Natural killer cell (primary cell): ENCODE results near the gene C9orf57. TPM values are rescaled to one million over a fixed set of nuclear protein-coding genes. Genes with fewer than 3 reads are reported as not detected.

ENCODE experiments used
- ATAC-seq, 3 donors: fragments of 150-1000 bp in 2 of 3; fragments of 200-7000 bp in 1 of 3; cut with Tn5 transposase; 1 replicate in 1 of 3; 2 replicates in 2 of 3; pipeline ENCODE4 v1.10.0; 2021; ENCODE audit warnings: mild to moderate bottlenecking in 2 of 3, moderate library complexity in 2 of 3
- DNase-seq, 2 donors: peaks; one replicate each; pipeline versions ENCODE4 v3.0.0 to v3.0.0-alpha.2; 2013 to 2021; ENCODE audit warnings: mixed read lengths in 1 of 2
- H3K27ac ChIP-seq: one replicate; pipeline ENCODE4 v1.5.1; 2013; ENCODE audit warnings: mild to moderate bottlenecking, low read length
- H3K27me3 ChIP-seq: one replicate; pipeline ENCODE4 v1.6.1; 2013; ENCODE audit warnings: low read length; ENCODE audit not compliant: control insufficient read depth, insufficient read depth
- H3K36me3 ChIP-seq: one replicate; pipeline ENCODE4 v1.6.1; 2013; ENCODE audit warnings: low read length; ENCODE audit not compliant: control insufficient read depth, insufficient read depth
- H3K4me1 ChIP-seq: one replicate; pipeline ENCODE4 v1.6.1; 2013; ENCODE audit warnings: low read length; ENCODE audit not compliant: control insufficient read depth, insufficient read depth
- H3K4me3 ChIP-seq: one replicate; pipeline ENCODE4 v1.5.1; 2013; ENCODE audit warnings: low read length
- H3K9me3 ChIP-seq: one replicate; pipeline ENCODE4 v1.6.1; 2013; ENCODE audit warnings: low read length; ENCODE audit not compliant: control insufficient read depth, insufficient read depth
- H3K27ac Mint-ChIP-seq, 2 donors: one replicate each; pipeline ENCODE4 v1.8.0; 2022; ENCODE audit warnings: mild to moderate bottlenecking in 2 of 2, mixed read lengths in 2 of 2, moderate library complexity in 1 of 2
- H3K27me3 Mint-ChIP-seq, 2 donors: one replicate each; pipeline ENCODE4 v1.8.0; 2022; ENCODE audit warnings: low read depth in 2 of 2, mixed read lengths in 2 of 2
- H3K36me3 Mint-ChIP-seq: one replicate; pipeline ENCODE4 v1.8.0; 2022; ENCODE audit warnings: mixed read lengths
- H3K4me1 Mint-ChIP-seq, 2 donors: one replicate each; pipeline ENCODE4 v1.8.0; 2022; ENCODE audit warnings: mixed read lengths in 2 of 2
- H3K4me3 Mint-ChIP-seq: one replicate; pipeline ENCODE4 v1.8.0; 2022; ENCODE audit warnings: mild to moderate bottlenecking, moderate library complexity, mixed read lengths
- H3K9me3 Mint-ChIP-seq, 2 donors: one replicate each; pipeline ENCODE4 v1.8.0; 2022; ENCODE audit warnings: mixed read lengths in 2 of 2
- CTCF ChIP-seq: fragments of 200-600 bp; IDR thresholded peaks from one replicate; pipeline ENCODE4 v1.8.0; 2022; ENCODE audit warnings: antibody characterized with exemption
- WGBS: methylation state at CpG from one replicate; pipeline ENCODE4 v1.1.7; 2013; ENCODE audit warnings: missing lambda C conversion rate; ENCODE audit not compliant: insufficient coverage; 5-methylcytosine and 5-hydroxymethylcytosine counted together
- intact Hi-C: fragments of 100-400 bp; cut with micrococcal nuclease; formaldehyde crosslinking; loops from one replicate; pipeline ENCODE4 v1.14.2; 2022
- total RNA-seq, 4 donors: library from RNA; stranded (reverse); fragments of 120-200 nt in 1 of 4; gene quantifications; one replicate each; pipeline versions ENCODE4 v1.2.3 to v1.2.4, GENCODE V29; 2013 to 2022

C9orf57 gene
- total RNA-seq, 3 donors from 2014 or later (not counting 1 experiment from before 2014, with no cell fraction given), result not detected

- intact Hi-C loops, result no loop called here
- Histone ChIP-seq H3K4me3 (no peak overlapping the region), H3K9me3 (no peaks in the 10 kb centered on the region), H3K4me1 (no peaks in the 10 kb centered on the region), H3K36me3 (no peaks in the 10 kb centered on the region), H3K27ac (no peak overlapping the region), H3K27me3 (no peaks in the 10 kb centered on the region)
- H3K36me3 Mint-ChIP-seq, result no peaks in the 10 kb centered on the region
- no peak overlapping the region for H3K4me3 Mint-ChIP-seq
- 89% methylated on average over 3 of the region's 3 CpGs for WGBS
- no peaks in the 10 kb centered on the region for H3K4me1 Mint-ChIP-seq
- no peaks in the 10 kb centered on the region for H3K9me3 Mint-ChIP-seq
- ATAC-seq, result no peak
- TF ChIP-seq CTCF, result no peak
- no peak overlapping the region for H3K27ac Mint-ChIP-seq
- DNase-seq, result no peak
- H3K27me3 Mint-ChIP-seq, result peaks cover 6 to 12% of the 10 kb centered on the region in 2 donors
Observed at GRCh38 chr9:72052122-72052521, 8.3 kb downstream of the C9orf57 start.

DNA sequence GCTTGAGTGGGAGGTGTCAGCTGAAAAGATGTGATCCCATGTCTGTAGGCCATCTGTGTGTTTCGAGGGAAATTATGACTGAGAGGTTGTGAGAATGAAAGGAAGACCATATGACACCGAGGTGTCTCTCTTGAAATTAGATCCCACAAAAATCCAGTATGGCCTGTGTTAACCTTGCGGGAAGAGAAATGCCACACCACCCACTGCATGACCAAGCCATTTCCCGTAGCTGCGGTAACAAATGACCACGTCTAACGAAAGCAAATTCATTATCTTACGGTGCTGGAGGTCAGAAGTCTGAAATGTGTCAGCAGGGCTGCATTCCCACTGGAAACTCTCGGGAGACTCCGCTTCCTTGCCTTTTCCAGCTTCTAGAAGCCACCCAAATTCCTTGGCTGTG lies 11.6 kb downstream of the C9orf57 start:
- no peaks in the 10 kb centered on the region for H3K27me3 ChIP-seq
- Mint-ChIP-seq H3K36me3 (no peaks in the 10 kb centered on the region), H3K9me3 (no peaks in the 10 kb centered on the region), H3K27me3 (peaks cover 7 to 9% of the 10 kb centered on the region in 2 donors), H3K4me1 (no peaks in the 10 kb centered on the region), H3K4me3 (no peak overlapping the region), H3K27ac (no peak overlapping the region)
- no peak overlapping the region for H3K27ac ChIP-seq
- DNase-seq (no peak), ATAC-seq (no peak)
- no peaks in the 10 kb centered on the region for H3K36me3 ChIP-seq
- no peaks in the 10 kb centered on the region for H3K4me1 ChIP-seq
- no peak overlapping the region for H3K4me3 ChIP-seq
- H3K9me3 ChIP-seq, result no peaks in the 10 kb centered on the region
- no peak for TF ChIP-seq CTCF
- intact Hi-C loops, result no loop called here
- WGBS, result 89% methylated on average over 10 of the region's 10 CpGs

GRCh38 chr9:72046630-72047456 lies 13.6 kb downstream of the C9orf57 start:
- no peak overlapping the region for H3K27ac ChIP-seq
- ATAC-seq (no peak), DNase-seq (no peak)
- 91% methylated on average over 8 of the region's 8 CpGs for WGBS
- H3K4me3 ChIP-seq, result no peak overlapping the region
- Mint-ChIP-seq H3K4me3 (no peak overlapping the region), H3K27ac (no peak overlapping the region), H3K9me3 (no peaks in the 10 kb centered on the region), H3K36me3 (no peaks in the 10 kb centered on the region), H3K27me3 (peaks cover 9 to 10% of the 10 kb centered on the region in 2 donors), H3K4me1 (no peaks in the 10 kb centered on the region)
- intact Hi-C loops, result no loop called here
- no peak for TF ChIP-seq CTCF
- no peaks in the 10 kb centered on the region for H3K9me3 ChIP-seq
- no peaks in the 10 kb centered on the region for H3K27me3 ChIP-seq
- no peaks in the 10 kb centered on the region for H3K4me1 ChIP-seq
- no peaks in the 10 kb centered on the region for H3K36me3 ChIP-seq

GRCh38 chr9:72044095-72044494 lies 16.3 kb downstream of the C9orf57 start:
- Mint-ChIP-seq H3K27me3 (peaks cover 15 to 17% of the 10 kb centered on the region in 2 donors), H3K4me3 (no peak overlapping the region), H3K9me3 (no peaks in the 10 kb centered on the region), H3K27ac (no peak overlapping the region), H3K36me3 (no peaks in the 10 kb centered on the region), H3K4me1 (peaks cover 2% of the 10 kb centered on the region in 2 donors)
- peaks cover 1% of the 10 kb centered on the region for H3K4me1 ChIP-seq
- no peaks in the 10 kb centered on the region for H3K27me3 ChIP-seq
- no peak overlapping the region for H3K27ac ChIP-seq
- no peak overlapping the region for H3K4me3 ChIP-seq
- no peaks in the 10 kb centered on the region for H3K9me3 ChIP-seq
- intact Hi-C loops, result no loop called here
- ATAC-seq, result no peak
- H3K36me3 ChIP-seq, result no peaks in the 10 kb centered on the region
- no peak for TF ChIP-seq CTCF
- no peak for DNase-seq
- WGBS, result 86% methylated on average over 4 of the region's 4 CpGs
